SK-N-MC (cell line): ENCODE results near the gene IL12RB2.

Source experiments
- DNase-seq: peaks from one replicate; pipeline ENCODE4 v3.0.0-alpha.2; 2011; ENCODE audit warnings: low read depth, low spot score
- H3K27ac ChIP-seq: fragments of 200-600 bp; sonication (generic); 2 replicates; pipeline ENCODE4 v1.5.1; 2016; ENCODE audit warnings: mixed run types
- H3K36me3 ChIP-seq: fragments of 200-600 bp; sonication (generic); 2 replicates; pipeline ENCODE4 v1.6.1; 2017; ENCODE audit warnings: antibody characterized with exemption, low read length, mixed read lengths; ENCODE audit not compliant: insufficient read depth
- H3K4me3 ChIP-seq: fragments of 200-600 bp; sonication (generic); 2 replicates; pipeline ENCODE4 v1.5.1; 2016
- H3K9ac ChIP-seq: fragments of 200-600 bp; sonication (generic); 2 replicates; pipeline ENCODE4 v1.8.0; 2017; ENCODE audit warnings: mixed run types, mixed read lengths; ENCODE audit not compliant: insufficient read length
- H3K9me3 ChIP-seq: fragments of 200-600 bp; sonication (generic); 2 replicates; pipeline ENCODE4 v1.6.1; 2017; ENCODE audit warnings: low read depth, mild to moderate bottlenecking, antibody characterized with exemption, low read length, moderate library complexity, mixed read lengths
- EZH2 ChIP-seq: fragments of 200-600 bp; sonication (generic); IDR thresholded peaks from one replicate; pipeline ENCODE4 v1.6.1; 2017; ENCODE audit warnings: antibody characterized with exemption
- FOXP2 ChIP-seq: optimal IDR thresholded peaks from 2 replicates; pipeline ENCODE3; 2011; ENCODE audit warnings: mild to moderate bottlenecking, moderate library complexity; ENCODE audit not compliant: insufficient read depth; ENCODE audit errors: extremely low read length, control extremely low read depth
- POLR2AphosphoS5 ChIP-seq: IDR thresholded peaks from 2 replicates; pipeline ENCODE4 v1.6.1; 2012; ENCODE audit warnings: mild to moderate bottlenecking, low read depth, low read length, borderline replicate concordance

IL12RB2 gene

GRCh38 chr1:67372136-67372535, 64.5 kb downstream of the IL12RB2 start:
- TF ChIP-seq POLR2AphosphoS5 (no peak), FOXP2 (no peak), EZH2 (no peak)
- no peaks in the 10 kb centered on the region for H3K9me3 ChIP-seq
- no peak overlapping the region for H3K27ac ChIP-seq
- H3K36me3 ChIP-seq = peaks cover 4% of the 10 kb centered on the region; the same call in 1 of the 2 replicates
- no peak overlapping the region for H3K9ac ChIP-seq
- DNase-seq = no peak
- no peak overlapping the region for H3K4me3 ChIP-seq

- Histone ChIP-seq H3K4me3 (no peak overlapping the region), H3K9ac (no peak overlapping the region), H3K27ac (no peak overlapping the region), H3K9me3 (no peaks in the 10 kb centered on the region), H3K36me3 (peaks cover 6% of the 10 kb centered on the region; the same call in 1 of the 2 replicates)
- TF ChIP-seq FOXP2 = no peak
- TF ChIP-seq EZH2 = no peak
- no peak for TF ChIP-seq POLR2AphosphoS5
- no peak for DNase-seq
Observed at GRCh38 chr1:67372898-67373297, 65.2 kb downstream of the IL12RB2 start.

GRCh38 chr1:67376381-67376780, 68.7 kb downstream of the IL12RB2 start:
- DNase-seq = no peak
- H3K27ac ChIP-seq = no peak overlapping the region
- H3K4me3 ChIP-seq = no peak overlapping the region
- no peaks in the 10 kb centered on the region for H3K9me3 ChIP-seq
- no peak for TF ChIP-seq FOXP2
- TF ChIP-seq EZH2 = no peak
- H3K36me3 ChIP-seq = peaks cover 14% of the 10 kb centered on the region
- no peak overlapping the region for H3K9ac ChIP-seq

GRCh38 chr1:67377253-67377652, 69.6 kb downstream of the IL12RB2 start:
- Histone ChIP-seq H3K9ac (no peak overlapping the region), H3K9me3 (no peaks in the 10 kb centered on the region), H3K4me3 (no peak overlapping the region), H3K27ac (no peak overlapping the region), H3K36me3 (peaks cover 14% of the 10 kb centered on the region)
- TF ChIP-seq POLR2AphosphoS5 (no peak), EZH2 (no peak), FOXP2 (no peak)
- no peak for DNase-seq

- H3K9ac ChIP-seq = no peak overlapping the region
- H3K4me3 ChIP-seq = no peak overlapping the region
- TF ChIP-seq EZH2 = no peak
- no peak for TF ChIP-seq POLR2AphosphoS5
- peaks cover 31% of the 10 kb centered on the region for H3K36me3 ChIP-seq
- no peak overlapping the region for H3K27ac ChIP-seq
- 0 out of 2 replicates have a peak, but pooled peaks cover 3% of the 10 kb centered on the region for H3K9me3 ChIP-seq
- no peak for DNase-seq
Observed at GRCh38 chr1:67381154-67381553, 73.5 kb downstream of the IL12RB2 start.

- 0 out of 2 replicates have a peak, but pooled peaks cover 3% of the 10 kb centered on the region for H3K9me3 ChIP-seq
- DNase-seq = no peak
Observed at GRCh38 chr1:67382292-67382691, 74.6 kb downstream of the IL12RB2 start.

GRCh38 chr1:67383999-67384638, 76.4 kb downstream of the IL12RB2 start:
- Histone ChIP-seq H3K27ac (no peak overlapping the region), H3K36me3 (peaks cover 35% of the 10 kb centered on the region)
- no peak for TF ChIP-seq EZH2
- no peak for TF ChIP-seq FOXP2
- no peak for TF ChIP-seq POLR2AphosphoS5

More at GRCh38 chr1:67382292-67382691, 74.6 kb downstream of the IL12RB2 start:
- Histone ChIP-seq H3K36me3 (peaks cover 30% of the 10 kb centered on the region), H3K27ac (no peak overlapping the region), H3K9ac (no peak overlapping the region), H3K4me3 (no peak overlapping the region)
- TF ChIP-seq EZH2 (no peak), FOXP2 (no peak), POLR2AphosphoS5 (no peak)

GRCh38 chr1:67390041-67390887, 82.6 kb downstream of the IL12RB2 start:
- Histone ChIP-seq H3K9me3 (no peaks in the 10 kb centered on the region), H3K4me3 (no peak overlapping the region), H3K9ac (no peak overlapping the region), H3K27ac (peak overlapping the region; percentile 36; the same call in 1 of the 2 replicates), H3K36me3 (peaks cover 43% of the 10 kb centered on the region)
- DNase-seq = no peak
- TF ChIP-seq EZH2 (no peak), POLR2AphosphoS5 (no peak), FOXP2 (no peak)

More at GRCh38 chr1:67383999-67384638, 76.4 kb downstream of the IL12RB2 start:
- DNase-seq = no peak
- Histone ChIP-seq H3K9me3 (0 out of 2 replicates have a peak, but pooled peaks cover 3% of the 10 kb centered on the region), H3K4me3 (no peak overlapping the region), H3K9ac (no peak overlapping the region)
